HepG2 (cell line): Measurements from ENCODE around the gene PRDX5. TPM values are rescaled to one million over a fixed set of nuclear protein-coding genes. Genes with fewer than 3 reads are reported as not detected.

Source experiments
- ATAC-seq: fragments of 200-7000 bp; cut with Tn5 transposase; 3 replicates; pipeline ENCODE4 v1.9.1; 2020; ENCODE audit warnings: mild to moderate bottlenecking, moderate library complexity
- BruUV-seq: library from RNA; stranded (reverse); fragments of 400-500 nt; replicated peaks from 2 replicates; lab custom pipeline; 2021; lab: Mats Ljungman, UMichigan
- CTCF ChIA-PET: fragments of 300-600 bp; formaldehyde crosslinking; extraction: SDS; loops from one replicate; lab custom pipeline; 2021; ENCODE audit warnings: low total read pairs, inconsistent platforms, low intra/inter-chr PET ratio; lab: Yijun Ruan, JAX
- POLR2A ChIA-PET: fragments of 350-600 bp; sonication (Branson Sonifier 250); formaldehyde crosslinking; loops from one replicate; lab custom pipeline; 2020; ENCODE audit warnings: antibody characterized with exemption, inconsistent platforms; lab: Yijun Ruan, JAX
- DNase-seq: peaks from one replicate; pipeline ENCODE4 v3.0.0-alpha.2; 2015; ENCODE audit warnings: low spot score
- FAIRE-seq: peaks from 3 replicates; lab custom pipeline; 2011; peaks lifted over from hg19 to GRCh38; lab: Jason Lieb, UNC
- H2AFZ ChIP-seq: one replicate; pipeline ENCODE4 v1.6.1; 2011; ENCODE audit warnings: low read length, inconsistent platforms
- H3K27ac ChIP-seq: fragments of 300-600 bp; 3 replicates; pipeline ENCODE4 v1.8.0; 2011; ENCODE audit warnings: mixed run types, mild to moderate bottlenecking, mixed read lengths, low read length, inconsistent platforms; ENCODE audit not compliant: insufficient read depth; ENCODE audit errors: extremely low read length
- H3K27me3 ChIP-seq, 2 experiments: fragments of 200-600 bp in 1 of 2; 2 replicates in 1 of 2; 3 replicates in 1 of 2; pipeline versions ENCODE4 v1.6.0 to v1.8.0; 2011; ENCODE audit warnings: low read length in 2 of 2, mild to moderate bottlenecking in 2 of 2, moderate library complexity in 2 of 2, inconsistent platforms in 1 of 2; ENCODE audit not compliant: insufficient read depth in 2 of 2, control insufficient read depth in 1 of 2
- H3K36me3 ChIP-seq, 2 experiments: fragments of 200-600 bp in 1 of 2; replicated peaks in 1 of 2; 2 replicates in 1 of 2; 3 replicates in 1 of 2; pipeline versions ENCODE4 v1.5.1 to v1.8.0; 2011; ENCODE audit warnings: low read length in 2 of 2, inconsistent platforms in 1 of 2; ENCODE audit not compliant: insufficient read depth in 2 of 2, control insufficient read depth in 1 of 2
- H3K4me1 ChIP-seq: 2 replicates; pipeline ENCODE4 v1.5.1; 2012; ENCODE audit warnings: low read length, inconsistent platforms; ENCODE audit not compliant: insufficient read depth
- H3K4me2 ChIP-seq: 2 replicates; pipeline ENCODE4 v1.6.0; 2011; ENCODE audit warnings: low read depth, low read length, inconsistent platforms
- H3K4me3 ChIP-seq, 3 experiments: fragments of 200-600 bp in 1 of 3; sonication (generic), shearing (Covaris generic) in 1 of 3; replicated peaks in 1 of 3; 2 replicates each; pipeline ENCODE4 v1.5.1; 2011 to 2016; ENCODE audit warnings: low read length in 3 of 3, inconsistent platforms in 2 of 3, low read depth in 2 of 3, mild to moderate bottlenecking in 2 of 3, control low read depth in 1 of 3, mixed read lengths in 1 of 3; ENCODE audit not compliant: insufficient read depth in 1 of 3
- H3K79me2 ChIP-seq: one replicate; pipeline ENCODE4 v1.6.1; 2011; ENCODE audit warnings: low read length, inconsistent platforms; ENCODE audit not compliant: insufficient read depth
- H3K9ac ChIP-seq: 2 replicates; pipeline ENCODE4 v1.6.0; 2011; ENCODE audit warnings: mild to moderate bottlenecking, low read depth, low read length, inconsistent platforms; ENCODE audit not compliant: insufficient read depth
- H3K9me3 ChIP-seq: 2 replicates; pipeline ENCODE4 v1.5.1; 2012; ENCODE audit warnings: mild to moderate bottlenecking, low read length
- H4K20me1 ChIP-seq: 2 replicates; pipeline ENCODE4 v1.6.0; 2011; ENCODE audit warnings: inconsistent platforms, mild to moderate bottlenecking, low read length, moderate library complexity; ENCODE audit not compliant: insufficient read depth
- CREM ChIP-seq, 2 experiments: sonication (generic) in 1 of 2; formaldehyde crosslinking in 1 of 2; IDR thresholded peaks; 2 replicates each; pipeline versions ENCODE4 v1.4.0 to v1.6.1; 2016 to 2020; ENCODE audit warnings: antibody characterized with exemption in 1 of 2, mild to moderate bottlenecking in 1 of 2, missing genetic modification reagents in 1 of 2
- DR1 ChIP-seq: sonication (generic); formaldehyde crosslinking; IDR thresholded peaks from 2 replicates; pipeline ENCODE4 v1.8.0; 2021; ENCODE audit warnings: mild to moderate bottlenecking, missing genetic modification reagents, inconsistent platforms
- JDP2 ChIP-seq: sonication (generic); formaldehyde crosslinking; IDR thresholded peaks from 2 replicates; pipeline ENCODE4 v1.8.1; 2022; ENCODE audit warnings: missing genetic modification reagents, borderline replicate concordance
- MZF1 ChIP-seq: sonication (generic); formaldehyde crosslinking; IDR thresholded peaks from 2 replicates; pipeline ENCODE4 v1.8.1; 2023; ENCODE audit warnings: mild to moderate bottlenecking, missing genetic modification reagents, borderline replicate concordance
- RAD21 ChIP-seq: fragments of 450-650 bp; formaldehyde crosslinking; IDR thresholded peaks from 2 replicates; pipeline ENCODE4 v1.5.0; 2020; ENCODE audit warnings: mild to moderate bottlenecking
- SOX6 ChIP-seq, 2 experiments: fragments of 450-650 bp in 1 of 2; sonication (generic) in 1 of 2; formaldehyde crosslinking in 1 of 2; IDR thresholded peaks; 2 replicates each; pipeline versions ENCODE4 v1.4.0 to v1.6.1; 2017 to 2020; ENCODE audit warnings: antibody characterized with exemption in 1 of 2, mild to moderate bottlenecking in 1 of 2, missing genetic modification reagents in 1 of 2
- SP1 ChIP-seq, 2 experiments: fragments of 450-650 bp in 1 of 2; sonication (generic) in 1 of 2; formaldehyde crosslinking in 1 of 2; IDR thresholded peaks; 2 replicates each; pipeline versions ENCODE4 v1.4.0 to v1.6.1; 2016 to 2020; ENCODE audit warnings: missing genetic modification reagents in 1 of 2
- ZKSCAN1 ChIP-seq: fragments of 150-350 bp; IDR thresholded peaks from 2 replicates; pipeline ENCODE4 v1.6.1; 2014; ENCODE audit warnings: low read length
- ZNF225 ChIP-seq: sonication (generic); formaldehyde crosslinking; IDR thresholded peaks from 2 replicates; pipeline ENCODE4 v1.4.0; 2020; ENCODE audit warnings: mild to moderate bottlenecking, missing genetic modification reagents
- ZNF510 ChIP-seq: sonication (generic); formaldehyde crosslinking; IDR thresholded peaks from 2 replicates; pipeline ENCODE4 v1.4.0; 2020; ENCODE audit warnings: low read depth, mild to moderate bottlenecking, missing genetic modification reagents
- ZNF546 ChIP-seq: sonication (generic); formaldehyde crosslinking; conservative IDR thresholded peaks from 2 replicates; pipeline ENCODE4 v1.8.1; 2023; ENCODE audit warnings: mild to moderate bottlenecking, missing genetic modification reagents
- ZNF552 ChIP-seq: sonication (generic); formaldehyde crosslinking; IDR thresholded peaks from 2 replicates; pipeline ENCODE4 v1.9.0; 2022; ENCODE audit warnings: missing genetic modification reagents, mild to moderate bottlenecking, borderline replicate concordance
- ZNF782 ChIP-seq: sonication (generic); formaldehyde crosslinking; IDR thresholded peaks from 2 replicates; pipeline ENCODE4 v1.4.0; 2020; ENCODE audit warnings: missing genetic modification reagents, mild to moderate bottlenecking, borderline replicate concordance
- ZNF883 ChIP-seq: sonication (generic); formaldehyde crosslinking; IDR thresholded peaks from 2 replicates; pipeline ENCODE4 v1.5.1; 2020; ENCODE audit warnings: mild to moderate bottlenecking, missing genetic modification reagents; ENCODE audit errors: not compliant biosample characterization
- WGBS: methylation state at CpG from one replicate; pipeline ENCODE4 v1.1.6; 2017; ENCODE audit warnings: low lambda C conversion rate; 5-methylcytosine and 5-hydroxymethylcytosine counted together
- in situ Hi-C: cut with HindIII; loops from 2 replicates; pipeline ENCODE4 v1.10.0; 2017; ENCODE audit warnings: low pct_unique_long_range_greater_than_20kb; ENCODE audit not compliant: extremely low pct_ligation_motif_present
- intact Hi-C: fragments of 100-400 bp; cut with micrococcal nuclease; formaldehyde crosslinking; loops from one replicate; pipeline ENCODE4 v1.10.0; 2022; ENCODE audit not compliant: unreplicated experiment
- polyA plus RNA-seq, 8 experiments: library from polyadenylated mRNA; depleted of rRNA in 3 of 8; stranded (reverse) in 7 of 8; unstranded in 1 of 8; fragments of >200 nt; fragmentation: Illumina TruSeq in 4 of 8; extraction: Trizol in 4 of 8; gene quantifications; 2 replicates each; pipeline versions ENCODE4 v1.2.1 to v1.2.3, GENCODE V29; 2011 to 2016; ENCODE audit warnings: low read depth in 4 of 8, missing spikeins in 1 of 8, mixed read lengths in 1 of 8; ENCODE audit not compliant: insufficient read depth in 1 of 8
- total RNA-seq, 5 experiments: library from RNA; depleted of rRNA; stranded (reverse); fragments of >200 nt; fragmentation: Illumina TruSeq; extraction: Trizol; gene quantifications; 2 replicates each; pipeline ENCODE4 v1.2.3, GENCODE V29; 2016; ENCODE audit warnings: low read depth in 1 of 5
- TF ChIP-seq, protein P1 (sequence below): sonication (generic); formaldehyde crosslinking; conservative IDR thresholded peaks from 2 replicates; pipeline ENCODE4 v1.8.0; 2022; ENCODE audit warnings: missing genetic modification reagents
- TF ChIP-seq, protein P2 (sequence below): sonication (generic); formaldehyde crosslinking; conservative IDR thresholded peaks from 2 replicates; pipeline ENCODE4 v1.8.1; 2023; ENCODE audit warnings: missing genetic modification reagents

PRDX5 gene
- total and polyA plus RNA-seq, 2 of the 13 experiments (the other 11 are each of a cell fraction or from before 2014, with no cell fraction given), result 215 to 311 TPM

DNA sequence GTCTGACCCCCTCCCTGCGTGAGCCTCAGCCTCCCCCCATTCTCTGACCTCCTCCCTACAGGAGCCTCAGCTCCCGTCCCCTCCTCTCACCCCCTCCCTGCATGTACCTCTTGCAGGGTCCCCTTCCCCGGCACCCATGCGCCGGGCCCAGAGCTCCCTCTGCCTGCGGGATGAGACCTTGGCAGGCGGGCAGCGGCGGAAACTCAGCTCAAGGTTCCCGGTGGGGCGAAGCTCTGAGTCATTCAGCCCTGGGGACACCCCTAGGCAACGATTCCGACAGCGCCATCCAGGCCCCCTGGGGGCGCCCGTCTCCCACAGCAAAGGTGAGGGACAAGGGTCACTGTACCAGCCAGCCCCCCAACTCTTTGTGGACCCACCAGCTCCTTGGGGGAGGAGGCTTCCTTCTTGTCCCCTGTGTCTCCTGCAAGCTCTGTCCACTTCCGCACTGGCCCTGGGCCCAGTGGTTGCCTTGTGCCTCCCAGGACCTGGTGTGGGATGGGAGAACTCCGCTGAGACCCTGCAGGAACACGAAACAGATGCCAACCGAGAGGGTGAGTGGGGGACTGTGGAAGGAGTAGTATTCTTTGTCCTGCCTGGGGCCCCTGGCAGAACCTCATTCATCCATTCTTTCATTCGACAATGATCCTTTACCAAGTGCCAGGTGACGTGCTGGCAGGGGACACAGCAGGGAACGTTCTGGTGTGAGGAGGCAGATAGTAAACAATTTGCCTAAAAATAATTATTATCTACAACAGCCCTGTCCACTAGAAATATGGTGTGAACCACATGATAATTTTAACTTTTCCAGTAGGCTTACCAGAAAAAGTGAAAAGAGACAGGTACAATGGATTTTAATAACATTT, 37.4 kb downstream of the PRDX5 start (continued):
- TF ChIP-seq ZNF552 (CRISPR knock-in tag), result no peak

DNA sequence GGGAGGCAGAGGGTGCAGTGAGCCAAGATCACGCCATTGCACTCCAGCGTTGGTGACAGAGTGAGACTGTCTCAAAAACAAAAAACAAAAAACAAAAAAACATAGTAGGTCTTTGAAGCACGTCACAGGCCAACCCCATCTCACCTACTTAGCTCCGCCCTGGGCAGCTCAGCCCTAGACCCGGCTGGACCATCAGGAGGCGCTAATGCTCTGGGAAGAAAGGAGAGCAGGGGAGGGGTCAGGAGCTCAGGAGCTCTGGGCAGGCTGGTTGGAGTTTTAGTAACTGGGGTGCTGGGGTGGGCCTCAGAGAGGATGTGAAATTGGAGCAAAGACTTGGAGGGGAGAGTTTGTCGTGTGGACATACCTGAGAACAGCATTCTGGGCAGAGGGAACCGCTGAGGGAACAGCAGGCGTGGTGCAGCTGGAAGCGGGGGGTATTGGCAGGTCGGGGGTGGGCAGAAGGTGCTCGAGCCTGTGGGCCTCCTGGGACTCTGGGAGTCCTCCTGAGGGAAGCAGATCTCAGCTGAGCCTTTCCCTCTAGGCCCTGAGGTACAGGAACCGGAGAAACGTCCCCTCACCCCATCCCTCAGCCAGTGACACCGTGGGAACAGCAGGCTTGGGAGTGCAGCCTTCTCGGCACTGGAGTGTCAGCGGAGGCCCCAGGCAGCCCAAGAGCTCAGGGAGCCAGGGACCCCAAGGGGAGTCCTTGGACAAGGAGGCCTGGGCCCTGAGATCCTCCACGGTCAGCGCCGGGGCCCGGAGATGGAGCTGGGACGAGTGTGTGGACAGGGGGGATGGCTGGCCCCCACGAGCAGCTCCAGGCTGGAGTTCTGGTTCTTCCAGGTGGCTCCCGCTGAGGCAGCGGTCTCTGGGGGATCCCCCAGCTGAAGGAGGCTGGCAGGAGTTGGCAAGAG, 38.8 kb downstream of the PRDX5 start:
- Histone ChIP-seq H3K4me3 (peak overlapping the region in 1 of 3 experiments; percentile 40; a peak in 1 of 6 replicates), H3K9me3 (no peaks in the 10 kb centered on the region), H3K27ac (no peak overlapping the region), H3K36me3 (peaks cover 1 to 6% of the 10 kb centered on the region in 2 experiments; a peak in 2 of 5 replicates), H3K4me1 (peaks cover 56% of the 10 kb centered on the region), H2AFZ (no peak overlapping the region), H3K79me2 (no peaks in the 10 kb centered on the region), H3K9ac (peak overlapping the region; percentile 34), H3K4me2 (peak overlapping the region; percentile 99), H3K27me3 (peaks cover 0 to 17% of the 10 kb centered on the region in 2 experiments; a peak in 3 of 5 replicates), H4K20me1 (no peaks in the 10 kb centered on the region)
- ChIA-PET POLR2A (interaction anchor here (1.1 to 6.5 kb wide), 4 partner anchors 39 to 537 kb away, joined by 3 to 61 read pairs (median 3); partner anchors contain the start of genes ESRRA, PRDX5 and TRMT112), CTCF (no interaction called here)
- in situ Hi-C loops (no loop called here), intact Hi-C loops (no loop called here)
- ATAC-seq, result peak; percentile 14; the same call in 1 of the 3 replicates
- FAIRE-seq, result peak; percentile 42
- BruUV-seq, result no TSS peak
- peak; percentile 65 for DNase-seq
- 52% methylated on average over 12 of the region's 25 CpGs for WGBS
- no peak for TF ChIP-seq DR1 (CRISPR knock-in tag)
- no peak for TF ChIP-seq SP1 (IDR thresholded peaks at IDR 0.05)
- 0 out of 2 replicates have a peak, but pooled peaks have one; percentile 23 for TF ChIP-seq SP1 (CRISPR knock-in tag; IDR thresholded peaks at IDR 0.05)
- TF ChIP-seq ZKSCAN1, result peak; percentile 91
- no peak for TF ChIP-seq ZNF225 (CRISPR knock-in tag)
- TF ChIP-seq, protein P1, sequence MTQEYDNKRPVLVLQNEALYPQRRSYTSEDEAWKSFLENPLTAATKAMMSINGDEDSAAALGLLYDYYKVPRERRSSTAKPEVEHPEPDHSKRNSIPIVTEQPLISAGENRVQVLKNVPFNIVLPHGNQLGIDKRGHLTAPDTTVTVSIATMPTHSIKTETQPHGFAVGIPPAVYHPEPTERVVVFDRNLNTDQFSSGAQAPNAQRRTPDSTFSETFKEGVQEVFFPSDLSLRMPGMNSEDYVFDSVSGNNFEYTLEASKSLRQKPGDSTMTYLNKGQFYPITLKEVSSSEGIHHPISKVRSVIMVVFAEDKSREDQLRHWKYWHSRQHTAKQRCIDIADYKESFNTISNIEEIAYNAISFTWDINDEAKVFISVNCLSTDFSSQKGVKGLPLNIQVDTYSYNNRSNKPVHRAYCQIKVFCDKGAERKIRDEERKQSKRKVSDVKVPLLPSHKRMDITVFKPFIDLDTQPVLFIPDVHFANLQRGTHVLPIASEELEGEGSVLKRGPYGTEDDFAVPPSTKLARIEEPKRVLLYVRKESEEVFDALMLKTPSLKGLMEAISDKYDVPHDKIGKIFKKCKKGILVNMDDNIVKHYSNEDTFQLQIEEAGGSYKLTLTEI, result no peak
- TF ChIP-seq, protein P2, sequence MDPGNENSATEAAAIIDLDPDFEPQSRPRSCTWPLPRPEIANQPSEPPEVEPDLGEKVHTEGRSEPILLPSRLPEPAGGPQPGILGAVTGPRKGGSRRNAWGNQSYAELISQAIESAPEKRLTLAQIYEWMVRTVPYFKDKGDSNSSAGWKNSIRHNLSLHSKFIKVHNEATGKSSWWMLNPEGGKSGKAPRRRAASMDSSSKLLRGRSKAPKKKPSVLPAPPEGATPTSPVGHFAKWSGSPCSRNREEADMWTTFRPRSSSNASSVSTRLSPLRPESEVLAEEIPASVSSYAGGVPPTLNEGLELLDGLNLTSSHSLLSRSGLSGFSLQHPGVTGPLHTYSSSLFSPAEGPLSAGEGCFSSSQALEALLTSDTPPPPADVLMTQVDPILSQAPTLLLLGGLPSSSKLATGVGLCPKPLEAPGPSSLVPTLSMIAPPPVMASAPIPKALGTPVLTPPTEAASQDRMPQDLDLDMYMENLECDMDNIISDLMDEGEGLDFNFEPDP, result no peak
- TF ChIP-seq ZNF883 (CRISPR knock-in tag), result peak; percentile 17
- TF ChIP-seq CREM (IDR thresholded peaks at IDR 0.05), result no peak
- no peak for TF ChIP-seq CREM (CRISPR knock-in tag; IDR thresholded peaks at IDR 0.05)
- no peak for TF ChIP-seq RAD21 (CRISPR knock-in tag)
- TF ChIP-seq ZNF510 (CRISPR knock-in tag), result no peak
- TF ChIP-seq ZNF782, result no peak
- TF ChIP-seq ZNF546 (CRISPR knock-in tag), result no peak
- TF ChIP-seq MZF1, result no peak
- TF ChIP-seq SOX6 (IDR thresholded peaks at IDR 0.05), result no peak
- no peak for TF ChIP-seq SOX6 (CRISPR knock-in tag; IDR thresholded peaks at IDR 0.05)
- no peak for TF ChIP-seq JDP2 (CRISPR knock-in tag)
